HG03565 (cell line): ENCODE results near the gene GDE1.
"Not testable (repeated sequence)": the region's sequence is repeated elsewhere in the genome, so short reads cannot be mapped to it uniquely, and the experiment has no call there.

Experiments used
- ATAC-seq: cut with Tn5 transposase; IDR thresholded peaks from one replicate; pipeline ENCODE4 v1.9.1; 2021; ENCODE audit warnings: mild to moderate bottlenecking, moderate library complexity; ENCODE audit not compliant: unreplicated experiment

GDE1 gene, protein sequence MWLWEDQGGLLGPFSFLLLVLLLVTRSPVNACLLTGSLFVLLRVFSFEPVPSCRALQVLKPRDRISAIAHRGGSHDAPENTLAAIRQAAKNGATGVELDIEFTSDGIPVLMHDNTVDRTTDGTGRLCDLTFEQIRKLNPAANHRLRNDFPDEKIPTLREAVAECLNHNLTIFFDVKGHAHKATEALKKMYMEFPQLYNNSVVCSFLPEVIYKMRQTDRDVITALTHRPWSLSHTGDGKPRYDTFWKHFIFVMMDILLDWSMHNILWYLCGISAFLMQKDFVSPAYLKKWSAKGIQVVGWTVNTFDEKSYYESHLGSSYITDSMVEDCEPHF

DNA sequence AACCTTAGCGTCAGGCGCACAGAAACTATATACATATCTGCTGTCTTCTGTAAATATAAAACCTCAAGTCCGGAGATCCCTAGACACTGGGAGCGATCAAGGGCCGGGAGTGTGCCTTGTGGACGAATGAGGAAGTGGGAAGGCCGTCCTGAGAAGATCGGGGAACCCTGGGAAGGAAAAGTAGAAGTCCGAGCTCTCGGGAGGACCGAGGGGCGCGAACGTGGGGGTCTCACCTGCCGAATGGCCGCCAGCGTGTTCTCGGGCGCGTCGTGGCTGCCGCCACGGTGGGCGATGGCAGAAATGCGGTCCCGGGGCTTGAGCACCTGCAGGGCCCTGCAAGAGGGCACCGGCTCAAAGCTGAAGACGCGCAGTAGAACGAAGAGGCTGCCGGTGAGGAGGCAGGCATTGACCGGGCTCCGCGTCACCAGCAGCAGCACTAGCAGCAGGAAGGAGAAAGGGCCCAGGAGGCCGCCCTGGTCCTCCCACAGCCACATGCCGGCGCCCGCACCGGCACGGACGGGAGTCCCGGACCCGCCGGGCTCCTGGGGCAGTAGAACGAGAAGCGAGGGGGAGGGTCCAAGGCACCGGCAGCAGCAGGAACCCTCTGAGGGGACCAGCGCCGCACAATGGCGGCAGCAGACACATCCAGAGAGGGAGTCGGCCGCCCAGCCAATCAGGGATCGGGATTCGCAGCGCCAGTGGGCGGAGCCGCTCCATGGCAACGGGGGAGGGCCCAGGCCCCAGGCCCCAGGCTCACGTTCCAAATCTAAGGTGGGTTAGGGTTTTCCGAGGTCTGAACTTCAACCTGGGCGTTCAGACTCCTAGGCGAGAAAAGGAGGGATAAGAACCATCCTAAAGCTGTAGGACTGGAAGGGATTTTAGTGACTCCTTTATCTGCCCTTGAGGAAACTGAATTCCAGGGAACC is at the start of gene GDE1:
GDE1 (minus strand) TSS at position 628 of the 926 bp plus-strand sequence; CDS start at position 494, 134 bp downstream.
- ATAC-seq, result peak; percentile 66

DNA sequence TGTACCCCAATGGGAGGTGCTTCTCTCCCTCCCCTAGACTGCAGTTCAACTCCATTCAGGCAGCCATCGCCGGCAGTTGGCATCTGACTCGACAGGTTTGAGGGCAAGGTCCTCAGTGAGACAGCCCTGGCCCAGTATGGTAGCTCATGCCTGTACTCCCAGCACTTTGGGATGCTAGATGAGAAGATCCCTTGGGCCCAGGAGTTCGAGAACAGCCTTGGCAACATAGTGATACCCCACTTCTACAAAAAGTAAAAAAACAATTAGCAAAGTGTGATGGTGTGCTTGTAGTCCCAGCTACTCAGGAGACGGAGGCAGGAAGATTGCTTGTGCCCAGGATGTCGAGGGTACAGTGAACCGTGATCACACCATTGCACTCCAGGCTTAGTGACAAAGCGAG is 45.7 kb upstream of the GDE1 start:
- no peak for ATAC-seq

DNA sequence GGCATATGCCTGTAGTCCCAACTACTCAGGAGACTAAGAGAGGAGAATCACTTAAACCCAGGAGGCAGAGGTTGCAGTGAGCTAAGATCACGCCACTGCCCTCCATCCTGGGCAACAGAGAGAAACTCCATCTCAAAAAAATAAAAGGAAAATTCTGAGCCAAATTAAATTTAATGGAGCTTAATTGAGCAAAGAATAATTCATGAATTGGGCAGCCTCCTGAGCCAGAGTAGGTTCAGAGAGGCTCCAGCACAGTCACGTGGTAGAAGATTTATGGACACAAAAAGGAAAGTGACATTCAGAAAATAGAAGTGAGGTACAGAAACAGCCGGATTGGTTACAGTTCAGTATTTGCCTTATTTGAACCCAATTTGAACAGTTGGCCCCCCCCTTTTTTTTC is 44.5 kb upstream of the GDE1 start:
- ATAC-seq, result no peak

DNA sequence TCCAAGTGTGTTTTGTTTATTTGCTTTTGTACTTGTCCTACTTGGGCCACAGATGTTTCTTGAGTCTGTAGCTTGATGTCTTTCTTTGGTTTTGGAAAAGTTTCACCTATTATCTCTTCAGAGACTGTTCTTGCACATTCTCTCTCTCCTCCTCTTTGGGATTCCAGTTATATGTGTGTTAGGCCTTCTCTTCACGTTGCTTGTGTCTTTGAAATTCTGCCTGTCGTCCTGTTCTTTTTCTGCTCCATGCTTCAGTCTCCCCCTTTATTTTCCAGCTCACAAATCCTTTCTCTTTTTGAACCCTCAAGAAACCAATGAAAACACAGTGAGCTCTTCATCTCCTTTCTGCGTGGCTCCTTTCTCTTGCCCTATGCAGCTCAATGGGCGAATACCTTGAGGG is 41.5 kb upstream of the GDE1 start:
- ATAC-seq, result no peak

DNA sequence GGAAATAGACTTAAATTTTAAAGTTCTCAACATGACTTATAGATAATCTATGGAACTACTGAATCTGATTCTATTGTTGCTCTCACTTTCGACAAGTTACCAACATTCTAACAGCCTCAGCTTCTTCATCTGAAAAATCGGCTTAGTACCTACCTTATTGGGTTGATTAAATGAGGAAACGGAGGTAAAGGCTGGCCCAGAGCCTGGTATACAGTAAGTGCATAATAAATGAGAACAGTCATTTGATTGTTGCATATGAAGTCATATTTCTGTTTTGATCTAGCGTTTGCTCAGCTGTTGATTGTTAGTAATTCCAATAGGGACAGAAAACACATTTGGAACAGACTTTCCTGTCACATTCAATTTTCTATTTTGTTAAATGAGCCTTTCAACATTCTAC is 38.2 kb upstream of the GDE1 start:
- no peak for ATAC-seq

DNA sequence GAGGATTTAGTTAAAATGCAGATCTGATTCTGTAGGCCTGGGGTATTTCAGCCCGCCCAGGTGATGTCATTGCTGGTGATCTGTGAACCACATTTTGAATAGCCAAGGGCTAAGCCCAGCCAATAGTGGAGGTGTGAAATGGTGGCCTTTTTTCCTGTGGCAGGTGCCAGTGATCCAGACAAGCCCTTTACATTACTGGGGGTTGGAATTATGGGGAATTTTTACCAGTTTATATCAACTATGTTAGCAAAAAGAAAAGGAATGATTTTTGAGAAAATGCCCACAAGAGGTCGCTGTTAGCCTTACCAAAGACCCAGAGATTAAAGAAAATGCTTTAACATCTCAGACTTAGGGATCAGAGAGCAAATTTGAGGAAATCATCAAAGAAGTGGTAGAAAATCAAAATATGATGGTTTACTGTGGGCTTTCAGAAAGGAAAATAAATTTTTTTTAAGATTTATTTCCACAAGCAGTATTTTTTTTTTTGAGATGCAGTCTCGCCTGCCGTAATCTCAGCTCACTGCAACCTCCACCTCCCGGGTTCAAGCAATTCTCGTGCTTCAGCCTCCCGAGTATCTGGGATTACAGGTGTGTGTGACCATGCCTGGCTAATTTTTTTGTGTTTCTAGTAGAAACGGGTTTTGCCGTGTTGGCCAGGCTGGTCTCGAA is 37.5 kb upstream of the GDE1 start:
- no peak for ATAC-seq

DNA sequence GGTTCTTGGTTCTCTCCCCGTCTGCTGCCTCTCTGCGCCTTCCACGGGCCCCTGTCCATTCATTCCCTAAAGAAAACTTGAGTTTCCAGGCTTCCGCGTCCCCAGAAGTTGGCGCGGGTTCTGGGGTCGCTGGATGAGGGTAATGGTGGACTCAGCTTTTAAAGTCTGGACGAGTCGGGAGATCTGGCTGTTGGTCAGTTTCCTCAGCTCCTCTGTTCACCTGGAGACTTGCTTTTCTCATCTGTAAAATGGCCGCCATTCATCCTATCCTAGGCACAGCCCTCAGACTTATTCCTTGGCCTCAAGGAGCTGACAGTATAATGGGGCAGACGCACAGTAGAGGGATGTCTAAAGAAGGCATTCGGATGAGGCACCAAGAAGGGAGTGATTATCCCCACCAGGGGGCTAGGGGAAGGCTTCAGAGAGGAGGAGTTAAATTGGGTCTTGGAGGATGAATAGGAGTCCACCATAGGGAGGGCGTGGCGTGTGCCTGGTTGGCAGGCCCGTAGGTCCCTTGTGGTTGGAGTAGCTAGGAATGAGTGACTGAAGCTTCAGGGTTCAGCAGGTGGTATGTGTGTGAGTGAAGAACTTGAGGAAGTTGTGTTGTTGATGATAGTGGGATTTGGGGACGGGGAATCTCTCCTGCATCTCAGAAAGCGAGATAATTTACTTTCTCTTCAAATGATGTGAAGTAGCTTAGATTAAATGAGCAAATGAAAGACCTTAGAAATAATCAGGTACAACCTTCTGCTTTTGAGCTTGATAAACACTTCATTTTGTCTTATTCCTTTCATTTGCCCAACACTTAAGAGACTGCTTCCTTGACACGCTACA is 34.3 kb upstream of the GDE1 start:
- no peak for ATAC-seq

DNA sequence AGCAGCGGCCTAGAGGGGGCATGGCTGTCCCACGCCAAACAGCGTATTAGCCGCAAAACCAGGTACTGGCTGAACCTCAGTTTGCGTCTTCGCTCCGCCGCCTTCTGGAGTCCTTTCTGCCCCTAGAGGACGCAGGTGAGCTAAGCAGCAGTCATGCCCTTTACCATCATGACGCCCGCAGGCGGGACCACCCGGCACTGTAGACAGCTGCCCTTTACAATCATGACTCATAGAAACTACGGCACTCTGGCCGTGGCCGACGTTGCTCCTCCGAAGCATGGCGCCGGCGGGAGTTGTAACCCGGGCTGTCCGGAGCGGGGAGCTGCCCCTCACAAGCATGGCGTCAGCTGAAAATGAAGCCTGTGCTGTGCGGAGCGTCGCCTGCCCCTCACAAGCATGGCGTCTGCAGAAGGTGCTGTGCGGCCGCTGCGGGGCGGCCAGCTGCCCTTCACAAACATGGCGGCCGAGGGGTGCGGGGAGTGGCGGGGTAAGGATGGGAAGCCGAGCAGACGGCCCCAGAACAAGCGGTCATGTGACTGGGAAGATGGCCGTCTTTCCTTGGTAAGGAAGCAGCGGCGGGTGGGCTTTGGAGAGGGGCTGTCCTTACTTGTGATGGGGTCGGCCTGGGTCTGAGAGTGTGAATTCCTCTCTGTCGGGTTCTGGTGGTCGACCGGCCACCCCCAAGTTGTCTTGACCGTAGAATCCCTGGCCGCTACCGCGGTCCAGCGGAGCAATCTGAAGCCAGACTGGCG is 33.5 kb upstream of the GDE1 start, which contains the start of gene VPS35L:
VPS35L (plus strand) TSS at position 518 of the 752 bp plus-strand sequence; CDS start at position 545, 27 bp downstream.
- ATAC-seq, result peak; percentile 92

DNA sequence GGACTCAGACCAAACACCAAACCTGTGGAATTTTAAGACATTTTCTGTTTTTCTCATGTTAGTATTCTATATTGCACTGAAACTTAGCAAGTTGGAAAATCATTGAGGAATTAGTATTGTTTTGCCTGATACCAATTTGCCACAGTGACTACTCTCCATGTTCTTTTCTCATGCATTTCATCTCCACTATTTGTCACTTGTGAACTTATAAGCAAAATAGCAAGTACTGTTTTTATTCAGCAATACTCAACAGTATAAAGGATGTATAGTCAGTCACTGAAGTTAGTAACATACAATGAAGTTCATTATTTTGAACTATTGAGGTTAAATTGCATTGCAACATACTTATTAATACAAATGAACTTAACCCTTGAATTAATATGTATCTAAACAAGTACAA is 27.8 kb upstream of the GDE1 start:
- ATAC-seq, result no peak

DNA sequence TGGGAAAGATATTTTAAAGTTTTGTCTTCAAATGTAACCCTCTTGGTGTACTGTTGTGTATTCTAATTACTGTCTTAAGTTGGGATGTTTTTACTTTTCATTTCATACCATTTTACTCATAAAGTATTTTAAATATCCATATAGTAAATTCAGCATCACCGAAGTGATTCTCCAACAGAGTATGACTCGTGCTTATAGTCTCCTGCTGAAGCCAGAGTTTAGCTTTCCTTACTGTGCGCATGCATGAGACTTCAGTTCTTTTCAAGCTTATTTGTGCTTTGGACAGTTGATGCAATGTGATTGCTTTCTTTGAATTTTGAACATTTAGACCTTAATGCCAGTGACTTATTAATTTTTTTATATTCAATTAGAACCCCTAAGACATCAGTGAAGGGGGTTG is 26.2 kb upstream of the GDE1 start:
- ATAC-seq, result no peak

DNA sequence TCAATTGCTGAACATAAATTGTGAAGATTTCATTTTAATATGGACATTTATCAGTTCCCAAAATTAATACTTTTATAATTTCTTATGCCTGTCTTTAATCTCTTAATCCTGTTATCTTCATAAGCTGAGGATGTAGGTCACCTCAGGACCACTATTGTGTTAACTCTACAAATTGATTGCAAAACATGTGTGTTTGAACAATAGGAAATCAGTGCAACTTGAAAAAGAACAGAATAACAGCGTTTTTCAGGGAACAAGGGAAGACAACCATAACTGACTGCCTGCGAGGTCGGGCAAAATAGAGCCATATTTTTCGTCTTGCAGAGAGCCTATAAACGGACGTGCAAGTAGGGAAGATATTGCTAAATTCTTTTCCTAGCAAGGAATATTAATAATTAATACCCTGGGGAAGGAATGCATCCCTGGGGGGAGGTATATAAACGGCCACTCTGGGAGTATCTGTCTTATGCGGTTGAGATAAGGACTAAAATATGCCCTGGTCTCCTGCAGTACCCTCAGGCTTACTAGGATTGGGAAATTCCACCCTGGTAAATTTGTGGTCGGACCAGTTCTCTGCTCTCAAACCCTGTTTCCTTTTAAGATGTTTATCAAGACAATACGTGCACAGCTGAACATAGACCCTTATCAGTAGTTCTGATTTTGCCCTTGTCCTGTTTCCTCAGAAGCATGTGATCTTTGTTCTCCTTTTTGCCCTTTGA is 21.5 kb upstream of the GDE1 start:
- not testable (repeated sequence) for ATAC-seq

DNA sequence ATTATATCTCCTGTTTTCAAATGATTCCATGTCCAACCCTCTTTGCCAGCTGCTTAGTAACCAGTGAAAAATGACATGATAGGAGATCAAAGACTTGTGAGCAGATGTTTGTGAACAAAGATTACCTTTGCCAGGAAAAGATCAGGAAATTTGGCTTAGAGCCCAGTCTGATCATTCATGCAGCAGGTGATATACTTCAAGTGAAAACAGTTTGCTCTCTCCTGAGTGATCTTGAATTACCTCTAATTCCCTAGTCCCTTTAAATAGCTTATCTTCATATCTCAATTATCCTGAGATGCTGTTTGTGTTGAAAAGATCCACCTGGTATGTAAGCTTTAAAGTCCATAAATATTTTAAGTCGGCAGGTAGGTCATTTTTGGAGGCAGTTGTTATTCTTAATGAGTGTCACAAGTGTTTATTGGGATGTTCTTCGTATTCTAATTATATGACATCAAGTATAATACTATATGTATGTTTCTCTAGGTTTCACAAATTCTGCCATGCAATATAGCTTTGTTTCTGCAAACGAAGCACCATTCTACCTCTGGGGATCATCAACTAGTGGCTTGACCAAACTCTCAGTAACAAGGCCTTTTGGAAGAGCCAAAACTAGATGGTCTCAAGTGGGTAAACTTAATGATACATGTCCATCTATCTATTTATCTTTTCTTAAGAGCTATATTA is 20.4 kb upstream of the GDE1 start:
- ATAC-seq, result no peak

DNA sequence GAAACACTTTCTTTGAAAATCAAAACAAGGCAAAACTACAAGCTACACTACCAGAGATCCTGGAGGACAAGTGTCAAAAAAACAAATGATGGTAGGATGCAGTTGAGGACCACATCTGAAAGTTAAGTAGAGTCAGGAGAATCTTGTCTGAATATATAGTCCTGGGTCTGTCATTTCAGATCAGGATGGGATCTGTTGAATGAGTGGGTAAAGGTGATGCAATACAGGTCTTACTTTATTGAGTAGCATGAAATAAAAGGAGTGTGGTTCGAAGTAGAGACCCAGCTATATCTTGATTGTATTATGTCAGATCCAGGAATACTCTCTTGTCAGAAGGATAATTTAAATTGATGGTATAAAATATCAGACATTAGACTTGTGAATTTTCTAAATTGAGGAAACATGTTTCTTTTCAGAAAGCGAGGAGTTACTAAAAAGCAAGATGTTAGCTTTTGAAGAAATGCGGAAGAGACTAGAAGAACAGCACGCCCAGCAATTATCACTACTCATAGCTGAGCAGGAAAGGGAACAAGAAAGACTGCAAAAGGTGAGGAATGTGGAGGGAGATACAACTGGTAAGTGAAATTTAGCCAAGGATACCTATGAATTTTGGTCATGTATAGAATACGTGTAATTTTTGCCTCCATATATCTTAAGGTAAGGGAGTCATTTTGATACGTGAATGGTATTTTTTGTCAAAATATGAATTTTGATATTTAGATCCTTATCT is 18.5 kb upstream of the GDE1 start:
- ATAC-seq, result no peak

DNA sequence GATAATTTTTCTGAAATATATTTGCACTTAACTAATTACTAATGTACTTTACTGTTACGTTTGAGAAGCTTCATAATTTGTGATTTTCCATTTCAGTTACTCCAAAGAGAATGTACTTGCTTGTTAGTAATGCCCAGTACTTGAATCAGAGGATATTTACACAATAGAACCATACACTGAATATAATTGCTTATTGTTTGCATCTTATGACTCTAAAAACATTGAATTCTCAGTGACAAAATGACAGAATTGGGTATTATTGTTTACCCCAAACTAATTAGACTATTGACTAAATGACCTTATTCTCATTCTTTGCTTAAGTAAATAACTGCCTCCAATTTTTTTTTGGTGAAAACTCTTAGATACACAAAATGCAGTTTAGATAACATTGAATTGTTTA is 10.7 kb upstream of the GDE1 start:
- ATAC-seq, result no peak

DNA sequence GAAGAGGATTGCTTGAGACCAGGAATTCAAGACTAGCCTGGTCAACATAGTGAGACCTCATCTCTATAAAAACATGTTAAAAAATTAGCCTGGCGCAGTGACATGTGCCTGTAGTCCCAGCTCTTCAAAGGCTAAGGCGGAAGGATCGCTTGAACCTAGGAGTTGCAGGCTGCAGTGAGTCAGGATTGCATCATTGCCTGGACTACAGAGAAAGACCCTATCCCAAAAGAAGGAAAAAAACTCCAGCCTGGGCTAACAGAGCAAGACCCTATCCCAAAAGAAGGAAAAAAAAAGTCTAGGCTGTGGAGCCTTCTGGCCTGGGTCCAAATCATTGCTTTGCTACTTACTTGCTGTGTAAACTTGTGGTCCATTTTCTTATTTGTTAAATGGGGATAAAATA is 6.8 kb upstream of the GDE1 start:
- ATAC-seq, result no peak

DNA sequence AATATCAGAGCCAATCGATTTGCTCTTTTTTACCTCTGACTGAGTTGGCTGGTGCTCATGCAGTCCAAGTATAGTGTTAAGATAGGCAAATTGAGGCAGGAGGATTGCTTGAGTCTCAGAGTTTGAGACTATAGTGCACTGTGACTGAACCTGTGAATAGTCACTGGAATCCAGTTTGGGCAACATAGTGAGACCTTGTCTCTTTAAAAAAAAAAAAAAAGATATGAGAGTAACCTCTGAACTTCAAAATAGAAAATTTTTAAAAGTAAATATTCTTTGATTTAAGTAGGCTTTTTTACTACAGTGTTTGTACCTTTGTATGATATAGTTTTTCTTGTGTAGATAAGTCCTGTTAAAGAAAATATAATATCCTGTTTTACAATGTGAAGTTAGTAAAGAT is 5.3 kb upstream of the GDE1 start:
- ATAC-seq, result no peak

DNA sequence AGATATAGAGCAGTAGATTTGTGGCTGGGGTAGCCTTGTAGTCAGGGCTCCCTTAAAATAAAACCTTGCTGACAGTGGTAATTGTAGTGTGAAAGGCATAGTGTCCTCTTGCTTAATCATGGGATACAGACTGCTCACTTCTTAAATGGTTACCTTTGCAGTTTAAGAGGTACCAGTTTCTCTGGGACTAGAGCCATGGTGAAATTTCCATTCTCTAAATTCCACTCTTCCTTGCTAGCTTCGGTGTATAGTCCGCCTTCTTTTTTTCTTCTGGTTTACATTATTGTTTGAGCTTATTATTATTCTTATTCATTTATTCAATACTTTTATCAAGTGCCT is 3.5 kb upstream of the GDE1 start:
- ATAC-seq, result no peak
